Keratinocyte (primary cell): ENCODE data around the gene DNAH17. TPM values are rescaled to one million over a fixed set of nuclear protein-coding genes. Genes with fewer than 3 reads are reported as not detected.

Experiments
- DNase-seq: peaks from one replicate; pipeline ENCODE4 v3.0.0-alpha.2; 2011; ENCODE audit warnings: low read depth, missing footprints, low spot score
- FAIRE-seq: peaks from 2 replicates; lab custom pipeline; 2011; peaks lifted over from hg19 to GRCh38; lab: Jason Lieb, UNC
- H2AFZ ChIP-seq: 2 replicates; pipeline ENCODE4 v1.6.0; 2012; ENCODE audit warnings: low read length, control low read depth, inconsistent platforms; ENCODE audit not compliant: control insufficient read depth
- H3K27ac ChIP-seq: 2 replicates; pipeline ENCODE4 v1.5.1; 2011; ENCODE audit warnings: low read length; ENCODE audit not compliant: control insufficient read depth, insufficient read depth
- H3K27me3 ChIP-seq: 3 replicates; pipeline ENCODE4 v1.6.0; 2011; ENCODE audit warnings: low read length; ENCODE audit not compliant: control insufficient read depth, insufficient read depth; ENCODE audit errors: extremely low read depth
- H3K36me3 ChIP-seq, 2 experiments: 2 replicates in 1 of 2; 3 replicates in 1 of 2; pipeline ENCODE4 v1.5.1; 2011; ENCODE audit warnings: low read length in 2 of 2, mild to moderate bottlenecking in 1 of 2; ENCODE audit not compliant: control insufficient read depth in 2 of 2, insufficient read depth in 2 of 2; ENCODE audit errors: extremely low read depth in 1 of 2
- H3K4me1 ChIP-seq: 3 replicates; pipeline ENCODE4 v1.5.1; 2011; ENCODE audit warnings: low read length; ENCODE audit not compliant: control insufficient read depth, insufficient read depth; ENCODE audit errors: extremely low read depth
- H3K4me2 ChIP-seq: 3 replicates; pipeline ENCODE4 v1.6.0; 2011; ENCODE audit warnings: low read depth, low read length; ENCODE audit not compliant: control insufficient read depth, insufficient read depth; ENCODE audit errors: extremely low read depth
- H3K4me3 ChIP-seq, 3 experiments: fragments of 200-600 bp in 1 of 3; sonication (generic) in 1 of 3; 2 replicates in 2 of 3; 3 replicates in 1 of 3; pipeline ENCODE4 v1.5.1; 2011 to 2016; ENCODE audit warnings: low read length in 3 of 3, mild to moderate bottlenecking in 3 of 3, control low read depth in 2 of 3, inconsistent platforms in 1 of 3, low read depth in 1 of 3, mixed read lengths in 1 of 3, mixed run types in 1 of 3, moderate library complexity in 1 of 3; ENCODE audit not compliant: control insufficient read depth in 2 of 3, insufficient read depth in 2 of 3; ENCODE audit errors: extremely low read depth in 1 of 3
- H3K79me2 ChIP-seq: 2 replicates; pipeline ENCODE4 v1.6.0; 2012; ENCODE audit warnings: low read length; ENCODE audit not compliant: control insufficient read depth, insufficient read depth
- H3K9ac ChIP-seq: 3 replicates; pipeline ENCODE4 v1.6.0; 2011; ENCODE audit warnings: low read length; ENCODE audit not compliant: control insufficient read depth, insufficient read depth; ENCODE audit errors: extremely low read depth
- H3K9me1 ChIP-seq: 3 replicates; pipeline ENCODE4 v1.6.0; 2011; ENCODE audit warnings: low read length; ENCODE audit not compliant: control insufficient read depth, insufficient read depth; ENCODE audit errors: extremely low read depth
- H3K9me3 ChIP-seq: 2 replicates; pipeline ENCODE4 v1.5.1; 2012; ENCODE audit warnings: low read depth, low read length; ENCODE audit not compliant: control insufficient read depth
- H4K20me1 ChIP-seq: 3 replicates; pipeline ENCODE4 v1.6.0; 2011; ENCODE audit warnings: low read length; ENCODE audit not compliant: control insufficient read depth, insufficient read depth; ENCODE audit errors: extremely low read depth
- CTCF ChIP-seq, 3 experiments: IDR thresholded peaks in 1 of 3; conservative IDR thresholded peaks in 1 of 3; optimal IDR thresholded peaks in 1 of 3; 2 replicates in 2 of 3; 3 replicates in 1 of 3; pipeline versions ENCODE3 to v1.5.1; 2011; ENCODE audit warnings: low read length in 3 of 3, mild to moderate bottlenecking in 3 of 3, moderate library complexity in 2 of 3, control low read depth in 1 of 3, inconsistent platforms in 1 of 3; ENCODE audit not compliant: insufficient read depth in 2 of 3; ENCODE audit errors: extremely low read depth in 1 of 3
- EZH2 ChIP-seq: IDR thresholded peaks from one replicate; pipeline ENCODE4 v1.6.1; 2012; ENCODE audit warnings: inconsistent platforms, mild to moderate bottlenecking, low read length, moderate library complexity
- dilution Hi-C: fragments of 300-500 bp; cut with MboI; formaldehyde crosslinking; loops from one replicate; pipeline ENCODE4 v1.7.0; 2020; ENCODE audit warnings: low sequenced_read_pairs; ENCODE audit not compliant: extremely low pct_ligation_motif_present
- polyA plus RNA-seq, 5 experiments: library from polyadenylated mRNA; depleted of rRNA in 3 of 5; stranded (reverse) in 3 of 5; stranded (forward) in 1 of 5; unstranded in 1 of 5; fragments of >200 nt; gene quantifications; 1 replicate in 1 of 5; 2 replicates in 3 of 5; 3 replicates in 1 of 5; pipeline versions ENCODE4 v1.2.1 to v1.2.3, GENCODE V29; 2011 to 2012; ENCODE audit warnings: missing spikeins in 2 of 5, low read depth in 1 of 5, low replicate concordance in 1 of 5

Gene DNAH17
- polyA plus RNA-seq, 1 donor (not counting 4 experiments of a cell fraction or from before 2014, with no cell fraction given) = 0.16 TPM

- FAIRE-seq (no peak), DNase-seq (no peak)
- Histone ChIP-seq H3K4me2 (no peak overlapping the region), H3K79me2 (no peaks in the 10 kb centered on the region), H4K20me1 (no peaks in the 10 kb centered on the region), H2AFZ (no peak overlapping the region), H3K9me1 (no peaks in the 10 kb centered on the region), H3K27me3 (no peaks in the 10 kb centered on the region), H3K4me3 (no peak overlapping the region), H3K4me1 (peaks cover 6% of the 10 kb centered on the region), H3K27ac (no peak overlapping the region), H3K9me3 (peaks cover 1% of the 10 kb centered on the region), H3K9ac (no peak overlapping the region), H3K36me3 (no peaks in the 10 kb centered on the region)
- no peak for TF ChIP-seq EZH2
- no peak for TF ChIP-seq CTCF (optimal IDR thresholded peaks at IDR 0.05 in 1 of 3, IDR thresholded peaks at IDR 0.05 in 1 of 3, conservative IDR thresholded peaks at IDR 0.05 in 1 of 3; ENCODE audit: extremely low read depth in 1 of 3, insufficient read depth in 2 of 3, low read length in 3 of 3)
- dilution Hi-C loops = no loop called here
Measured at GRCh38 chr17:78550464-78550863, 26.7 kb downstream of the DNAH17 start.

GRCh38 chr17:78548725-78549124 lies 28.5 kb downstream of the DNAH17 start:
- H3K27ac ChIP-seq = no peak overlapping the region
- H3K4me2 ChIP-seq = no peak overlapping the region
- no peaks in the 10 kb centered on the region for H3K79me2 ChIP-seq
- no peaks in the 10 kb centered on the region for H3K9me1 ChIP-seq
- H4K20me1 ChIP-seq = no peaks in the 10 kb centered on the region
- dilution Hi-C loops = no loop called here
- DNase-seq (no peak), FAIRE-seq (no peak)
- TF ChIP-seq EZH2 (no peak), CTCF (optimal IDR thresholded peaks at IDR 0.05 in 1 of 3, IDR thresholded peaks at IDR 0.05 in 1 of 3, conservative IDR thresholded peaks at IDR 0.05 in 1 of 3; ENCODE audit: extremely low read depth in 1 of 3, insufficient read depth in 2 of 3, low read length in 3 of 3) (no peak)
- no peaks in the 10 kb centered on the region for H3K27me3 ChIP-seq
- H3K9me3 ChIP-seq = peaks cover 1% of the 10 kb centered on the region
- peaks cover 6% of the 10 kb centered on the region for H3K4me1 ChIP-seq
- no peak overlapping the region for H3K4me3 ChIP-seq
- no peak overlapping the region for H2AFZ ChIP-seq
- no peaks in the 10 kb centered on the region for H3K36me3 ChIP-seq
- no peak overlapping the region for H3K9ac ChIP-seq
